Hepatocyte (in vitro differentiated cells): Measurements from ENCODE around the gene NEK10.

Source experiments
- EZH2 ChIP-seq: fragments of 200-600 bp; sonication (generic); IDR thresholded peaks from 2 replicates; pipeline ENCODE4 v1.6.1; 2016; ENCODE audit warnings: antibody characterized with exemption, mild to moderate bottlenecking, borderline replicate concordance
- EZH2phosphoT487 ChIP-seq: fragments of 200-600 bp; sonication (generic); IDR thresholded peaks from one replicate; pipeline ENCODE4 v1.6.1; 2018; ENCODE audit warnings: antibody characterized with exemption, mild to moderate bottlenecking, low read depth, moderate library complexity; ENCODE audit not compliant: unreplicated experiment, severe bottlenecking
- TF ChIP-seq, protein P1 (sequence below): fragments of 200-600 bp; sonication (generic); IDR thresholded peaks from 2 replicates; pipeline ENCODE4 v1.5.1; 2016; ENCODE audit warnings: antibody characterized with exemption, mild to moderate bottlenecking; ENCODE audit not compliant: poor library complexity

DNA sequence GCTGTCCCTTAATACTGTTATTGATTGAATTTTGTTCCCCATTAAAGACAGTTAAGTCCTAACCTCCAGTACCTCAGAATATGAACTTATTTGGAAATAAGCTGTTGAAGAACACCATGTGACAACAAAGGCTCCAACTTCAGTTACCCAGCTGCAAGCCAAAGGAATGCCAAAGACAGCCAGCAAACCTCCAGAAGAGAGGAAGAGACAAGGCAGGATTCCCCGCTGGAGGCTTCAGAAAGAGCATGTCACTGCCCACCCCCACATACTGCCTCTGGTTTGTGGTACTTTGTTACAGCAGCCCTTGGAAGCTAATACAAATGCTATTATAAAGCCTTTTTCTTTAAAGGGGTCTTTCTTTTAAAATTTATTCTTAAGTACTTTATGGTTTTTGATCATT, 18.4 kb upstream of the NEK10 start:
- TF ChIP-seq EZH2 (no peak), EZH2phosphoT487 (no peak)
- TF ChIP-seq, protein P1, sequence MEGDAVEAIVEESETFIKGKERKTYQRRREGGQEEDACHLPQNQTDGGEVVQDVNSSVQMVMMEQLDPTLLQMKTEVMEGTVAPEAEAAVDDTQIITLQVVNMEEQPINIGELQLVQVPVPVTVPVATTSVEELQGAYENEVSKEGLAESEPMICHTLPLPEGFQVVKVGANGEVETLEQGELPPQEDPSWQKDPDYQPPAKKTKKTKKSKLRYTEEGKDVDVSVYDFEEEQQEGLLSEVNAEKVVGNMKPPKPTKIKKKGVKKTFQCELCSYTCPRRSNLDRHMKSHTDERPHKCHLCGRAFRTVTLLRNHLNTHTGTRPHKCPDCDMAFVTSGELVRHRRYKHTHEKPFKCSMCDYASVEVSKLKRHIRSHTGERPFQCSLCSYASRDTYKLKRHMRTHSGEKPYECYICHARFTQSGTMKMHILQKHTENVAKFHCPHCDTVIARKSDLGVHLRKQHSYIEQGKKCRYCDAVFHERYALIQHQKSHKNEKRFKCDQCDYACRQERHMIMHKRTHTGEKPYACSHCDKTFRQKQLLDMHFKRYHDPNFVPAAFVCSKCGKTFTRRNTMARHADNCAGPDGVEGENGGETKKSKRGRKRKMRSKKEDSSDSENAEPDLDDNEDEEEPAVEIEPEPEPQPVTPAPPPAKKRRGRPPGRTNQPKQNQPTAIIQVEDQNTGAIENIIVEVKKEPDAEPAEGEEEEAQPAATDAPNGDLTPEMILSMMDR: no peak
